IPS DF 19.7 (cell line): ENCODE results near the gene ERMAP.

Source experiments
- DNase-seq: peaks from one replicate; pipeline ENCODE4 v3.0.0-alpha.2; 2013; ENCODE audit warnings: low read depth, low spot score

ERMAP gene

GRCh38 chr1:42816585-42817439 is at the start of gene ERMAP, which contains the start of gene SVBP:
Gene ERMAP, plus strand, starts transcription at chr1:42817122. Its CDS starts 13,327 bp downstream, at chr1:42830449.
Gene SVBP, minus strand, starts transcription at chr1:42817397. Its CDS starts 853 bp downstream, at chr1:42816544.
- no peak for DNase-seq

DNA sequence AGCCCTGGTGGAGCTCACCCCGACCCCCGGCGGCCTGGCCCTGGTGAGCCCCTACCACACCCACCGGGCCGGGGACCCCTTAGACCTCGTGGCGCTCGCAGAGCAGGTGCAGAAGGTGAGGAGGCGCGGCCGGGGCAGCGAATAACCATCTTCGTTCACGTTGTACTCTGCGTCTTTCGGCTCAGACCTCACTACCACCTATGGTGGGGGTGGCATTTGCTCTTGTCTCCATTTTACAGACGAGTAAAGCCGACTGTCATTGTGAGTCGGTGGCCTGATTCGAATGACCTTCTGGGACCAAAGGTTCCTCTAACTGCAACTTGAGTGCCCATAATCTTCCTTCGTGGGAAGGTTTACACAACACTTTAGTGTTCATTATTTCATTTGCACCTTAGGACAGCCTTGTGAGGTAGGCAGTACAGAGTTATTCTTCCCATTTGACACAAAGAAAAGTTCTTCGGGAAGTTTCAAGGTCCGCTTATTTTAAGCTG is 49.4 kb upstream of the ERMAP start:
- DNase-seq: no peak

GRCh38 chr1:42768172-42768571 is 48.8 kb upstream of the ERMAP start:
- no peak for DNase-seq

DNA sequence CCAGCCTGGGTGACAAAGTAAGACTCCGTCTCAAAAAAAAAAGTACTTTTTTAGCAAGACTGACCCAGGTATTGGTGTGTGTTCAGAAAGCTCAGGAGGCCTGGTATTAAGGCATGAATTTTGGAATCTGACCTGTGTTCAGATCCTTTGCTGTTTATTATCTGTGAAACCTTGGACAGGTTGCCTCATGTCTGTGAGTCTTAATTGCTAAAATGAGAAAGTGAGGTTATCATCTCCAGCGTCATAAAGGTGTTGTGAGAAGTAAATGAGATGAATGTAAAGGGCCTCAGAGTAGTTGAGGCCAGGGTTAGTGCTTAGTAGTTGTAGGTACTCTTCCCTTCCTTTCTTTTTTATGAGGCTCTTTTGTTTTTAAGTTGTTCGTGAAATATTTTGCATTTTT is 47.1 kb upstream of the ERMAP start:
- no peak for DNase-seq

DNA sequence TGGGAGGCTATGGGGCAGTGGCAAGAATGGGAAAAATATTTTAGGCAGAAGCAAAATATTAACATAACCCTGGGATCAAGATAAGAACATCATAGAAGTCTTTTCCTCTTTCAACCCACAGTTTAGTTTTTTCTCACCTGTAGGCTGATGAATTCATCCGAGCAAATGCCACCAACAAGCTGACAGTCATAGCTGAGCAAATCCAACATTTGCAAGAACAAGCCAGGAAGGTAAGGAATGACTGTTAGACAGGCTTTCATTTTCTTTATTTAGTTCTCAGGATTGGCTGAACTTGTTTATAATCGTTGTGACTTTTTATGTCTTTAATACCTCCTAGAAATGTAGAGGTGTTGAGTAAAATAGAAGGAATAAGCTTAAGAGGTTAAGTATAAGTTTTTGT is 43.5 kb upstream of the ERMAP start:
- DNase-seq: no peak

- no peak for DNase-seq
These were observed 41.9 kb upstream of the ERMAP start for GRCh38 chr1:42774928-42775526.

DNA sequence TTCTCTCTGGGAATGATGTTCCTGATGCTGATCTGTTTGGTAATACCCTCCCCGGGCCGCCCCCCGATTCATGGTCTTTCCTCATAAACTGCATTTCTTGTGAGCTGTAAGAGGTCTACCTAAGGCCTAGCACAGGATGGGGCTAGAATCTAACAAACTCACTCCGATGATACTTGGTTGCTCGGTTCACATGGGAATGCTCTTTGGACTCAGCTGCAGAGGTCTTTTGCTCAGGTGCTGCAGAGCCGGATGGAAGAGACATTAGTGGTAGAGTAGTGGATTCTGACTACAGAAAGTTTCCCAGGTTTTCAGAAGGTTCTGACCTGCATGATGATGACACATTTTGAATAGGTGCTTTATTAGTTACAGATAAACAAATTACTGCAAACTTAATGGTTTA is 40.4 kb upstream of the ERMAP start:
- no peak for DNase-seq

GRCh38 chr1:42777852-42778251 is 39.1 kb upstream of the ERMAP start:
- no peak for DNase-seq

DNA sequence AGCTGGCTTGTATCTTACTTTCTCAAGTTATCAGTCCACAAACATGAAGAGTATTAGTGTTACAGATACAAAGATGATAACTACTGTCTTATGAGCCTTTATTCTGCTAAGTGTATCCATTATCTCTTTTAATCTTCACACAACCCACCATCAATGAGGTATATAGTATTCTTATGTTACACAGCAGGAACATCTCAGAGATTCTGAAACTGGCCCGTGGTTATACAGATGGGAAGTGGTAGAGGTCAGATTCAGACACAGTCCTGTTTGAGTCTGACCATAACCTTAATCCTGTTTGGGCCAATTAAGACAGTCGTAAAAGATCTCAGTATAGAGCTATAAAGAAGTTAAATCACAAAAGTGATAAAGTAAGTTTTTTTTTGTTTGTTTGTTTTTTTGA is 37.2 kb upstream of the ERMAP start:
- DNase-seq: no peak

DNA sequence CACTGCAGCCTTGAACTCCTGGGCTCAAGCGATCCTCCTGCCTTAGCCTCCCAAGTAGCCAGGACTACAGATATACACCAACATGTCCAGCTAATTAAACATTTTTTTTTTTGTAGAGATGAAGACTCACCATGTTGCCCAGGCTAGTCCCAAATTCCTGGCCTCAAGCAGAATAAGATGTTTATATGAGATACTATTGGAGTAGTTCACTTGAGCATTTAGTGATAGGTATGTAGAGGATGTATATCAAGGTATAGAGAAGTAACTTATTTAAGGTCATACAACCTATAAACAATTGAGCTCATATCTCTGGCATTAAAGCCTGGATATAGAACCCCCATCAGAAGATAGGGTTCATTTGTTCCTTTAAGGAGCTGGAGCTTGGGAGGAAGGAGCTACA is 36.7 kb upstream of the ERMAP start:
- no peak for DNase-seq

- no peak for DNase-seq
These were observed 33.8 kb upstream of the ERMAP start for GRCh38 chr1:42783092-42783491.

DNA sequence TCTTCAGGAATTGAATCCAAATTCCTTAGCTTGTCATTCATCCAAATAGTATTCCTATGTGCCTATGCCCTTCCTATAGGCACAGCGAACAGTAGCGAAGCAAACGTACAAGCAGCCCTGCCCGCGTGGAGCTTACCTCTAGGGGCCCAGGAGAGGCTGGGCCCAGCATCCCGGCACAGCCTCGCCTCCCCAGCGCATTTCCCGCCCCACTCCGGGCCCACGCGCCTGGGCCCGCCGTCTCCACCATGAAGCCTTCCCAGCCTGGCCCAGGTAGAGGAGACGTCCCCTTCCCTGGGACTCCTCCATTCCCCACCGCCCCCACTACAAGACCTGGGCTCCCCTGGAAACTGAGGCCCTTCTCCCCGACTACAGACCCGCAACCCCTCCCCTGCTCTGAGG is 32.4 kb upstream of the ERMAP start:
- no peak for DNase-seq

GRCh38 chr1:42784946-42785693 is 31.8 kb upstream of the ERMAP start, which contains the start of gene TMEM269:
Gene TMEM269, plus strand, starts transcription at chr1:42784991. Its CDS starts 4,903 bp downstream, at chr1:42789894.
- no peak for DNase-seq

DNA sequence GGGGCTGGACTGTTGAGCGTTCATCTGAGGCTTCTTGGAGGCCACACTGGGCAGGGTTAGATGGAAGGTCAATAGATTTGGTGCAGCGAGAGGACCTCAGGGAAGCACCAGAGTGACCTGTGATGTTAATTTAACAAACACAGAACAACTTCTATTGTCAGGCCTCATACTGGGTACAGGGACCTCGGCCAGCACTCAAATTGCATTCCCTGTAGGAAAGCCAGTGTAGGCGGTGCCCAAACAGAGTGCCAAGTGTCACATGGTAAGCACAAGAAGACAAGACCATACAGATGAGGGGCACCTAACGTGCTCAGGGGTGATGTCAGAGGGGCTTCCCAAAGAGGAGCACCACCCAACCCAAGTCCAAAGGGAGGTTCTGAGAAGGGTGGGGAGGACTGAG is 30.8 kb upstream of the ERMAP start:
- no peak for DNase-seq

- DNase-seq: no peak
These were observed 28.9 kb upstream of the ERMAP start for GRCh38 chr1:42788021-42788420.

GRCh38 chr1:42793824-42794223 is 23.1 kb upstream of the ERMAP start:
- DNase-seq: no peak

- DNase-seq: no peak
These were observed 19.5 kb upstream of the ERMAP start for GRCh38 chr1:42797414-42797813.

- no peak for DNase-seq
These were observed 18.9 kb upstream of the ERMAP start for GRCh38 chr1:42797979-42798378.

- DNase-seq: no peak
These were observed 15.0 kb upstream of the ERMAP start for GRCh38 chr1:42801832-42802473.

DNA sequence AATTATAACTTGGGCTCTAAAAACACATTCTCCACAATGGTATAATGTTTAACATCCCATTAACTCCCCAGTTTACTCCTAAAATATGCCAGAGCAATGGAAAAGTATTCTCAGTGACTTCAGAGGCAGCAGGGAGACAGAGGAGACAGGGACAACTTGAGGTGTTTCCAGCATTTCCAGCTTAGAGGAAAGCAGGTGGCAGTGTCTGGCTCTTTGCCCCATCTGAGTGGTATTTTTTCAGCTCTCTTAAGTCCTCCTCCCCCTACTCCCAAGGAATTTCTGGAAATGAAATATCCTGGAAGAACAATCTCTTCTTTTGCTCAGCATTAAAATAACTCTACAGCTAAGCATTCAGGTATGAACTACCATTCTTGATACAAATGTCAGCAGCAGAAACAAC is 10.8 kb upstream of the ERMAP start:
- DNase-seq: no peak

DNA sequence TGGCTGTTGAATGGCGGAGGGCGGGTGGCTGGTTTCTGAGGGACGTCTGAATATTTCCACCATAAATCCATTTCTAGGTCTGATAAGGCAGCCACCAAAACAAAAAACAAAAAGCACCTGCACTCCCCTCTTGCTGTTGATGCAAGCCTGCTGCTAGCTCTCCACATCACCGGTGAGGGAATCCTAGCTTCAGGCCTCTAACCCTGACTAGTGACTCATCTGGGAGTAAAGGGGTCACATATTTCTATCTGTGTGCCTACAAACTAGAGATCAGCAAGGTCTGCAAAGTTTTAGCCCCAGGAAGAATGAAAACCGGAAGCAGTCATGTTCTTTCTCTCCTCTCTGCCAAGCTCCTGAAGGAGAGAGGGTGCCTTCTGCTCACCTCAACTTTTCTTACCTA is 10.3 kb upstream of the ERMAP start:
- no peak for DNase-seq
